HG03521 (cell line): ENCODE data around the gene MICU2.

ENCODE experiments used
- ATAC-seq: cut with Tn5 transposase; IDR thresholded peaks from one replicate; pipeline ENCODE4 v1.9.1; 2021; ENCODE audit warnings: mild to moderate bottlenecking, moderate library complexity; ENCODE audit not compliant: unreplicated experiment

MICU2 gene

GRCh38 chr13:21548577-21548976 is 55.4 kb downstream of the MICU2 start:
- ATAC-seq, result no peak

GRCh38 chr13:21546372-21546771 is 57.6 kb downstream of the MICU2 start:
- ATAC-seq, result no peak

GRCh38 chr13:21544515-21544914 is 59.5 kb downstream of the MICU2 start:
- no peak for ATAC-seq

DNA sequence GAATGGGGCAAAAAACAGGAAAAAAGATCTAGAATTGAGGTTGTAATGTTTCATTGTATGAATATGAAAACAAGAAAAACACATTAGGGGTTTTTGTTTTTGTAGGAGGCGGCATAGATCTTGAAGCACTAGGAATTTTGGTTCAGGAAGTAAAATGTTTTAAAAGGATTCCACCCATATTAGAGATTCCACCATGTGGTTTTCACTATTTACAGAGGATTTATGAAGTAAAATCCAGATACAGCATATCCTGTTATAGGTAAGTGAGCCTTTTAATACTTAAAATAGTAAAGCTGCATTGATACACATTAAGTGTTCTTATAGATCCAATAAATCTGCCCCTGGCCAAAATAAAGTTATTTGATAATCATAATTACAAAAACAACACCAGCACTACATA is 61.4 kb downstream of the MICU2 start:
- no peak for ATAC-seq

- no peak for ATAC-seq
Measured at GRCh38 chr13:21541980-21542379, 62.0 kb downstream of the MICU2 start.

DNA sequence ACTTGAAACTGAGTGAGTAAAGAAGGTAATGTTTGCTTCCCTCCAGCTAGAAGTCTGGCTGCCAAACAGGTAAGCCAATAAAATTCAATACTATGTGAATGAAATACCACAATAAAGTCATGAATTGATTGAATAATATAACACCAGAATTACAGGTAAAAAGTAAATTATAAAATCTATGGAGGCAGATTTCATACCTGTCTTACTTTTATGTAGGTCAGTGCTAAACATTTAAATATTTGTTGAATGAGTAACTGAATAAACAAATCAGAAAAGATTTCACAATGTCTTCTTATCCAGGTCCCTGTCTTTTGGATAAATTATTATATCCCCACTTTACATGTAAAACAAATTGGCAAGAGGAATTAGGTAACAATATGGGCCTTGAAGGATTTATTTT is 62.7 kb downstream of the MICU2 start:
- ATAC-seq, result no peak

- ATAC-seq, result no peak
Measured at GRCh38 chr13:21539687-21540086, 64.3 kb downstream of the MICU2 start.

- ATAC-seq, result no peak
Measured at GRCh38 chr13:21538753-21539152, 65.2 kb downstream of the MICU2 start.

GRCh38 chr13:21538280-21538679 is 65.7 kb downstream of the MICU2 start:
- ATAC-seq, result no peak

- ATAC-seq, result no peak
Measured at GRCh38 chr13:21537105-21537504, 66.9 kb downstream of the MICU2 start.

- ATAC-seq, result no peak
Measured at GRCh38 chr13:21534760-21535159, 69.2 kb downstream of the MICU2 start.

DNA sequence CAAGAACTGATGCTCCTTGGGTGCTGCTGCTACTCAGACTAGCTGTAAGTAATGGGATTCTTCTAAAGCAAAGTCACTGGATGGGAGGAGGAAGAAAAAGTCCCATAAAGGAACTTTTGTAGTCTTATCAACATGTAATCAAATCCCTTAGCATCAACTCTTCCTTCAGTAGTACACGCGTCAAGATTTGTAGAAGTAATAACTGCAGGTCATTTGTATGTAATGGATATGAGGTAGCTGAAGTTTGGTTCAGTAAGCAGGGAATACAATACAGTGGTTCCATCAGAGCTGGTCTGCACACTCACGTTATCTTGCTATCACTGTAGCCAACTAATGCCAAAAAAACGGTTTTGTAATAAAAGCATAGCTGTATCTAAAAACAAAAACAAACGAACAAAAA is 72.5 kb downstream of the MICU2 start:
- no peak for ATAC-seq

DNA sequence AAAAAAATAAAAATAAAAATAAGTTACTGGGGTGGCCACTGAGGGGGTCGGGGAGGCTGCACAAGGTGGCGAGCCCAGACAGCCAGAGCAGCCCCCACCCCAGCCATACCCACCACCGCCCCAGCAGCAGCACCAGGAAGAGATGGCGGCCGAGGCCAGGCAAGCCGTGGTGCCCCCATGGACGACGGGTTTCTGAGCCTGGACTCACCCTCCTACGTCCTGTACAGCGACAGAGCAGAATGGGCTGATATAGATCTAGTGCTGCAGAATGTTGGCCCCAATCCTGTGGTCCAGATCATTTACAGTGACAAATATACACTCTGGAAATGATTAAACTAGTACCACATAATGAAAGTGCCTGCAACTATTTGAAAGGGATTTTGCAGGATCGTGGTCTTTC is 73.3 kb downstream of the MICU2 start:
- ATAC-seq, result no peak

GRCh38 chr13:21529146-21529893 is 74.7 kb downstream of the MICU2 start:
- ATAC-seq, result no peak

- no peak for ATAC-seq
Measured at GRCh38 chr13:21528616-21529015, 75.4 kb downstream of the MICU2 start.

DNA sequence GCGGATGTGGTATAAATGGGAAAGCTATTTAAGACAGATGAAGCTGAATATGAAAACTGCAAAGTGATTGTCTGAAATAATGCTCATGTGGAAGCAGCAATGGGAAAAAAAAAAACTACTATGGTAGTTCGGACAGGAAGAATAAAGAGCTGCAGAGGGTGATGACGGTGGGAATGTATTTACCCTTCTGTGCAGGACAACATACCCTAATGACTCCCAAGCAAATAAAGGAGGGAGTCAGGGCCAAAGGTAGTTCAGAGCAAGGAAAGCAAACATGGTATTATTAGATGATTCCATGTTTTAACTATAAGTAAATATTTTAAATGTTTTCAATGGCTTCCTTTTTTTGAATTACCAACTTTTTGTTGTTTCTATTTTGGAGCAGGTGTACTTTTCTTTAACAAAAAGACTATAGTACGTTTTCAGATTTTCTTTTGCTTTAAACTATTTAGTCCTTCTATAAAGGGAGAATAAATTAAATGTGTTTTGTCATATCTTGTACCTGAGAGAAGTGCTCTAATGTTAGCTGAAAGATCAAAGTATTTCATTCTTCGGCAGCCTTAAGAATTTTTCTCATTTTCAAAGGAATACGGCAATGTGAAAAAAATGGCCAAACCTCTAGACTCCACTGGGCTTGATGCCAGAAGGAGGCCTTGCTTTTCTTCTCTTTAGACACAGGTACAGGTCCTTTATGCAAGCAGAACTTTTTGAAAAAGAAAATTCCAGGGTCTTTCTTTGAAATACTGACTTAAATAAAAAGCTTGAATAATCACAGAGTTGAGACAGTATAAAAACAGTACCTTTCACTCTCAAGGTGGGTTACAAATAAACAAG is 77.0 kb downstream of the MICU2 start:
- ATAC-seq, result no peak

DNA sequence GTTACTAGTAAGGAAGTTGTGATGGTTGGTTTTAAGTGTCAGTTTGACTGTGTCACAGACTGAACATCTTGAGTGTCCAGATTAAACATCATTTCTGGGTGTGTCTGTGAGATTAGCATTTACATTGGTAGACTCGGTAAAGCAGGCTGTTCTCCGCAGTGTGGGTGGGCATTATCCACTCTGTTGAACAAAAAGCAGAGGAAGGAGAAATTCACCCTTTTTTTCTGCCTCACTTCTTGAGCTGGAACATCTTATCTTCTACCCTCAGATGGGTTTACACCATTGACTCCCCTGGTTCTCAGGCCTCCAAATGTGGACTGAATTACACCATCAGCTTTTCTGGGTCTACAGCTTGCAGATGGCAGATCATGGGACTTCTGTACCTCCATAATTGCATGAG is 81.1 kb downstream of the MICU2 start:
- no peak for ATAC-seq

GRCh38 chr13:21522130-21522529 is 81.8 kb downstream of the MICU2 start:
- no peak for ATAC-seq

DNA sequence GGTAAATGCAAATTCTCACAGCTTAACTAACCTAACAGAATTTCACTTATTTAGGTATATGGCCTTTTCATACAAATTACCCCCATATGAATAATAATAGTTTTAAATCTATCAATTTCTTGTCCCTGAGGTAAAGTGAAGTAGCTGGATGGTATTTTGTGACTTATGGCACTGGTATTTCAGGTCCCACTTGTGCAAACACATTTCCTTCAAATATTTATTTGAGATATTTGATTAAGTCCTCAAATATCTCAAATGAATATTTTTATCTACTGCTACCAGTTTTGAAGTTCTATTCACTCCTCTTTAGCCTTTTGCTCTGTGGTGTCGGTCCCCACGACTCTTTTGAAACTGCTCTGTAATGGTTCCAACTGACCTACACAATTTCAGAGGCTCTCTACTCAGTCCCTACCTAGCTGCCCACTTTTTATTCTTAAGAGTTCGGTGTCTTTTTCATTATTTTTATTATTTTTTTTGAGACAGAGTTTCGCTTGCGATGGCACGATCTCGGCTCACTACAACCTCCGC is 85.3 kb downstream of the MICU2 start:
- ATAC-seq, result no peak

DNA sequence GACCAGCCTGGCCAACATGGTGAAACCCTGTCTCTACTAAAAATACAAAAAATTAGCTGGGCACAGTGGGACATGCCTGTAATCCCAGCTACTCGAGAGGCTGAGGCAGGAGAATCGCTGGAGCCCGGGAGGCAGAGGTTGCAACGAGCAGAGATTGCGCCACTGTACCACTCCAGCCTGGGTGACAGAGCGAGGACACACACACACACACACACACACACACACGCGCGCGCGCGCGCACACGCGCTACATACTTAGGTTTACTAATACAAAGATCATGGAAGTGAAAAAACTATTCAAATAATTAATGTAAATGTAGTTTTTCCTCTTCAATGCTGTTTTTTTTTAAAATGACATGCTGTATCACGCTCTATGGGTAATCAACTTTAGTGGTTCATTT is 86.4 kb downstream of the MICU2 start:
- ATAC-seq, result no peak

DNA sequence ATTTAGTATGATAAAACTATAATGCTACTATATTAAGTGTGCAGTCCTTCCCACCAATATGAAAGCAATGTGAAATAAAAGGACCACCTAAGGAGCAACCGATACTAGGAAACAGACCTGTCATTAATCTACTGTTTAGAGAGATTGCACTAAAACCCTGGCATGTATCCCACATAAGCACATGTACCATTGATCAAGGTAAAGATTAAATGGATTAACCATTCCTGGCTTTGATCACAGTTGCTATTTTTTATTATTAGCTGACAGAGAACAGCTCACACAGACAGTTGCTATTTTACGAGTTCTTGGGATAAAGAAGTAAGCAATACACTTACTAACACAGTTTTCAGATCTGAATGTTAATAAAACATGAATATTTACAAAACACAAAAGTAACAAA is 87.2 kb downstream of the MICU2 start:
- ATAC-seq, result no peak

GRCh38 chr13:21511849-21512248 is 92.1 kb downstream of the MICU2 start:
- no peak for ATAC-seq
